Retinal pigment epithelial cell (primary cell): Measurements from ENCODE around the gene RAD23A.
A peak's percentile ranks its signal among the peaks of the same experiment; 100 is the strongest.
"Not testable (repeated sequence)": the region's sequence is repeated elsewhere in the genome, so short reads cannot be mapped to it uniquely, and the experiment has no call there.

Experiments
- DNase-seq: peaks from one replicate; pipeline ENCODE4 v3.0.0-alpha.2; 2010; ENCODE audit warnings: low read depth
- H3K4me3 ChIP-seq: 2 replicates; pipeline ENCODE4 v1.5.1; 2011; ENCODE audit warnings: mild to moderate bottlenecking, low read length, control low read depth, moderate library complexity
- CTCF ChIP-seq: conservative IDR thresholded peaks from 2 replicates; pipeline ENCODE4 v1.5.1; 2011; ENCODE audit warnings: low read depth, low read length, control low read depth, inconsistent platforms

Gene RAD23A

GRCh38 chr19:12973236-12973635 is 27.6 kb downstream of the RAD23A start:
- H3K4me3 ChIP-seq, result no peak overlapping the region
- no peak for DNase-seq
- no peak for TF ChIP-seq CTCF

GRCh38 chr19:12974301-12975220 is 28.9 kb downstream of the RAD23A start:
- no peak for DNase-seq

GRCh38 chr19:12975221-12975741 is 29.6 kb downstream of the RAD23A start:
- TF ChIP-seq CTCF, result no peak
- DNase-seq, result no peak
- no peak overlapping the region for H3K4me3 ChIP-seq

More at GRCh38 chr19:12974301-12975220, 28.9 kb downstream of the RAD23A start:
- TF ChIP-seq CTCF, result no peak
- H3K4me3 ChIP-seq, result no peak overlapping the region

GRCh38 chr19:12976109-12976508 is 30.4 kb downstream of the RAD23A start:
- not testable (repeated sequence) for DNase-seq, H3K4me3 ChIP-seq

- no peak for DNase-seq
- no peak for TF ChIP-seq CTCF
Measured at GRCh38 chr19:12979974-12980373, 34.3 kb downstream of the RAD23A start.

GRCh38 chr19:12982648-12983047 is 37.0 kb downstream of the RAD23A start:
- no peak for TF ChIP-seq CTCF
- no peak overlapping the region for H3K4me3 ChIP-seq
- no peak for DNase-seq

More at GRCh38 chr19:12979974-12980373, 34.3 kb downstream of the RAD23A start:
- no peak overlapping the region for H3K4me3 ChIP-seq

GRCh38 chr19:12983091-12983490 is 37.4 kb downstream of the RAD23A start:
- TF ChIP-seq CTCF, result no peak
- no peak for DNase-seq
- H3K4me3 ChIP-seq, result peak overlapping the region; percentile 35
